HG03342 (cell line): ENCODE results near the gene NGB.

Experiments used
- ATAC-seq: cut with Tn5 transposase; IDR thresholded peaks from one replicate; pipeline ENCODE4 v1.9.1; 2021; ENCODE audit warnings: mild to moderate bottlenecking, moderate library complexity; ENCODE audit not compliant: unreplicated experiment

Gene NGB

GRCh38 chr14:77238996-77239395, 32.0 kb downstream of the NGB start:
- no peak for ATAC-seq

DNA sequence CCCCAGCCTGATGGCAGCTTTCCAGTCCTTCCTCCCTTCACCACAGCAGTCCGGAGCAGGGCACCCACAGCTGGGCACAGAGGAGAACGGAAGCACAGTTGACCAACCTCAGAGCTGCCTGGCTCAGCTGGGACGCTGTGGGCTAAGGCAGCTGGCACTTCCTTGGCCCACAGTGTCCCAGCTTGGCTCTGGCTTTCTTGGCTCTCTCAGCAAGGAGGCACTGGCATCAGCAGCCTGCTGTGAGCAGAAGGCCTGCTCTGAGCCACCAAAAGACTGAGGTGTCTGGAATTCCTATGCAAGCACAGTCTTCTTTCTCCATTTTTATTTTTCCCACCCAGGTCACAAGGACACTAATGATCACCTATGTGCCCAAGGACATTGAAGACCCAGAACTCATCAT, 32.6 kb downstream of the NGB start:
- ATAC-seq: no peak

DNA sequence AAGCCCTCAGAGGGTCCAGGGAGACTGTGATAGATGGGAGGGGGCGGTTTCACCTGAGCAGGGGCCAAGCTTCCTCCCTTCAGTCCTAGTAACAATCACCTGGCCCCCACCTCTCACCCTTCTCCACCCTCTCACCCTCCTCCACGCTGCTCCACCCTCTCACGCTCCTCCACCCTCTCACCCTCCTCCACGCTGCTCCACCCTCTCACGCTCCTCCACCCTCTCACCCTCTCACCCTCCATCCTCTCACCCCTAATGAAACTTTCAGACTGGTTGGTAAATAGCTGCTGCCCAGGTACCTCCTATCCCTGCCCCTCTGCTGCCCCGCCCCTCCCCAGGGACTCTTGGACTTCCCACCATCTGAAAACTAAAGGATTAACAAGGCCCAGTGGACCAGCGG, 34.2 kb downstream of the NGB start:
- no peak for ATAC-seq

GRCh38 chr14:77231721-77232120, 39.3 kb downstream of the NGB start:
- no peak for ATAC-seq

DNA sequence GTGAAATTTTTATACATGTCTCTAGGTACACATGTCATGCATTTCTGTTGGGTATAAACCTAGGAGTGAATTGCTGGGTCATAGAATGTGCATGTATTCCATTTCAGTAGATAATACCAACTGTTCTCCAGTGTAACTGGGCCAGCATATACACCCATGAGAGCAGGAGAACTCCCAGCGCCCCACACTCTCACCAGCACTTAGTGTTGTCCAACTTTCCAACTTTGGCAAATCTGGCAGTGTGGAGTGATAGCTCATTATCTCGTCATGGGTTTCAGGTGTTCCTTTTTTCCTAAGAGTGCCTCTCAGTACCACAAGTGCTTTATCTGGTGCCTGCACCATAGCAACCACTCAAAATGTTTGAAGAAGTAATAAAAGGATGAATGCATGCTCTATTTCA, 40.1 kb downstream of the NGB start:
- ATAC-seq: no peak

DNA sequence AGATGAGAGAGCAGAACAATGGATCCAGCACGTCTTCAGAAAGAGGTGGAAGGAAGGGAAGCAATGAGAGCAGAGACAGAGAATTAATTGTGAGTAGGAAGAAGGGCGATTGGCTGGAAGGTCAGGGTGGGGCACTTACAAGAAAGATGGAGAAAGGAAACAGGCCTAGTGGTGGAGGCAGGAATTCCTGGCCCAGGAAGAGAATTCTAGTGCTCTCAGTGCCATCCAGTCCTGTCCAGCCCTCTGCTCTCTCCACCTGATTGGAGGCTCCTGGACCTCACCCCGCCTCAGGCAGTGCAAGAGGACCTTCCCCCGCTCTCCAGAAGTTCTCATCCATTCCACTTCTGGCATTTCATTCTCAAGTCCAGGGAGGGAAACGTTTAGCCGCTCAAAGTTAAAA, 43.0 kb downstream of the NGB start:
- ATAC-seq: no peak

- no peak for ATAC-seq
Measured at GRCh38 chr14:77225892-77226557, 45.0 kb downstream of the NGB start.

GRCh38 chr14:77225254-77225653, 45.8 kb downstream of the NGB start:
- ATAC-seq: no peak

DNA sequence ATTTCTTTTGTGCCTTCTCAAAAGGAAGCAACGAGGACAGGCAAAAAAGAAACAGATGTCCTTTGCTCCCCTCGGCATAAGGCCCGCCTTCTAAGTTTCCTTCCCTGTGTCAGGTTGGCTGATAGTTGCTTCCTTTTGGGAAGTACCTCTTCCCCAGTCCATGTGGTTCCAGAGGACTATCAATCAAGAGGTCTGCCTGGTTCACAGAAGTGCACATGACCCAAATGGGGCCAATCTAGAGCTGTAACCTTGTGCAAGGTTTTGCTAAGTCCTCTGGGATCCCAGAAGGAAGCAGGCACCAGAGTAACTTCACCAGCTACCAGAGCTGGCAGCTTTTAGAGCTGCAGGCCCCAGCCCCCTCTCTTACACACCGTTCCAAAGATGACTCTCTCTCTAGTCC, 46.8 kb downstream of the NGB start:
- no peak for ATAC-seq

DNA sequence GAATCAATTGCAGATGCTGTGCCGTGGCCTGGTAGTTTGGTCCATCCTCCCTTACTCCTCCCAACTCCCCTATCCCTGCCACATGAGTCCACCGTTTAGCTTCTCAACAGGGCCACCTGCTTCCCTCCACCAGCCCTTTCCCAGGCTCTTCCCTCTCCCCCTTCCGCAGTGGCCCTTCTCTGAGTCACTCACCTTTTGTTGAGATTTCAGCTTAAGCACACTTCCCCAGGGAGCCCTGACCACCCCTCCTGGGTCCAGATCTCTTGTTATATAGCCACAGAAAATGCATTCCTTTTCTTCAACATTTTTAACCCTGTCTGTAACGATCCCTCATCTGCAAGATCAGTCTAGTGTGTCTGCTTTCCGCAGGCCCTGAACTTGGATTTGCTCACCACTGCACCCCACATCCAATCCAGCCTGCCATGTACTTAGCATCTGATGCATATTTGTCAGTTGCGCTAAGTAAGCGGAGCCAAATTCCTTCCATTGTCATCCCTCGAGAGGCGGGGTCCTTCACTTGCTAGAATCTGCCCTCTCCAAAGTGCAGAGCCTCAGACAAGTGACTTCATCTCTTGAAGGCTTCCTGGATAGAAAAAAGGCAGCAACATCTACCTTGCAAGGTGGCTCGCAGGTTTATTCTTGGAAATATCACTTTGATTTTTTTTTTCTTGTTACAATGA, 48.3 kb downstream of the NGB start:
- no peak for ATAC-seq

DNA sequence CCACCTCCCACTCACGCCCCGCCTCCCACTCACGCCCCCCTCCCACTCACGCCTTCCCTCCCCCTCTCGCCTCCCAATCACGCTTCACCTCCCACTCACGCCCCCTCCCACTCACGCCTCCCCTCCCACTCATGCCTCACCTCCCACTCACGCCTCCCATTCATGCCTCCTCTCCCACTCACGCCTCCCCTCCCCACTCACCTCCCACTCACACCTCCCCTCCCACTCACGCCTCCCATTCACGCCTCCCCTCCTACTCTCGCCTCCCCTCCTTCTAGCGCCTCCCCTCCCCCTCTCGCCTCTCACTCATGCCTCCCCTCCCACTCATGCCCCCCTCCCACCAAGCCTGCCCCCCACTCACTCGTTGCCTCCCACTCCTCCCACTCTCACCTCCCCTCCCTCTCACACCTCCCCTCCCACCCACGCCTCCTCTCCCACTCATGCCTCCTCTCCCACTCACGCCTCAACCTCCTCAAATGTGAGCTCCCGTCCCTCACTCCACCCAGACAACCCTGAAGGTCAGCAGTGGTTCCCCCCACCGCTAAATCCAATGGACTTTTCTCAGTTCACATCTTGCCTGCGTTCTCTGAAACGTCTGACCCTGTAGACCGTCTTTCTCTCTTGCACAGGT, 49.6 kb downstream of the NGB start:
- ATAC-seq: no peak

DNA sequence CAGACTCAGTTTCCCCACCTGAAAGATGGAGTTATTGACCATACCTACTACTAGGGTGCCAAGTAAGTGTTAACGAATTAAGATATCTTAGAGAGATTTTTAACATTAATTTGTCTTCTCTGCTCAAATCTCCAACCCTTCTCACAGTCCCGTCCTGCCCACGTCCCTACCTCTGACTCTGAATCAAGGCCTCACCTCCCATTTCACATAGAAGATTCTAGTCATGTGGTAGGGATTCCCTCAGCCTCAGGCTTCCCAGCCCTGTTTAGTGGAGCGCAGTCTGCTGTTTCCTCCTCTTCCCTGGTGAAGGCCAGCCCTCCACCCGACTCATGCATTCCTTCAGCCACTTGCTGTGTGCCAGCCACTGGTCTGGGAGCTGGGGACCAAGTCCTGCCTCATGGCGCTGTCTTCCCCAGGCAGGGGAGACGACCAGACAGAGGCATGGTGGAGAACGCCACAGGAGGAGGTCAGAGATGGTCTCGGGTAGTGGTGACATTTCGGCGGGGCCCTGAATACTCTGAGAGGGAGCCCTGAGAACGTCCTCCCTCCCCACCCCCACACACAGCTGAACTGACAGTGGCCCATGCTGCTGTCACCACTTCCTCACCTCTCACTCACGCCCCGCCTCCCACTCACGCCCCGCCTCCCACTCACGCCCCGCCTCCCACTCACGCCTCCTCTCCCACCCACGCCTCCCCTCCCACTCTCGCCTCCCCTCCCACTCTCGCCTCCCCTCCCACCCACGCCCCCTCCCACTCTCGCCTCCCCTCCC, 50.6 kb downstream of the NGB start:
- ATAC-seq: no peak

GRCh38 chr14:77219591-77219990, 51.4 kb downstream of the NGB start:
- ATAC-seq: no peak

GRCh38 chr14:77217551-77217950, 53.5 kb downstream of the NGB start:
- ATAC-seq: no peak
